Measurements from ENCODE around the gene AGFG2. TPM values are rescaled to one million over a fixed set of nuclear protein-coding genes. Genes with fewer than 3 reads are reported as not detected.
A peak's percentile ranks its signal among the peaks of the same experiment; 100 is the strongest.

AGFG2 gene
- total RNA-seq, 1 experiment from 2014 or later = 42.5 TPM

DNA sequence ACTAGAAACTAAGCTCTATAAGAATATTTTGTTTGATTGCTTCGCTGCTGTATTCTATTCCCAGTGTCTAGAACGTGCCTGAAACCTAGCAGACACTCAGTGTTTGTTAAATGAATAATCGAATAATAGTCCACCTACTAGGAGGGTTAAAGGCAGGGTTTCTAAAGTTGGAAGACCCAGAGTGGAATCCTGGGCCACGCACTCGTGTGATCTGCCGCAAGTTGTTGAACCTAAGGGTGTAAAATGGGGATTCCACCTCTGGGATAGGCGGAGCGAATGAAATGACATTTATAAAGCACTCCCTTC, 702 bp upstream of the AGFG2 start:
- Histone ChIP-seq H3K4me3 (ENCODE audit: low read depth in 2 of 2, low read length in 2 of 2) (peak overlapping the region; percentile 61 to 71), H3K9me3 (ENCODE audit: control insufficient read depth, insufficient read depth, low read depth, low read length) (no peaks in the 10 kb centered on the region), H3K36me3 (ENCODE audit: control insufficient read depth, insufficient read depth, low read length) (no peaks in the 10 kb centered on the region), H3K27ac (ENCODE audit: low read length) (peak overlapping the region; percentile 72), H3K4me1 (ENCODE audit: control insufficient read depth, insufficient read depth, low read length) (peaks cover 15% of the 10 kb centered on the region), H3K27me3 (ENCODE audit: control insufficient read depth, insufficient read depth, low read length) (no peaks in the 10 kb centered on the region)
- POLR2A ChIA-PET = interaction anchor here (0.5 kb wide), 1 partner anchor 18 kb away, joined by 3 read pairs; no protein-coding TSS in a partner anchor
- ATAC-seq (peak; percentile 13), DNase-seq (ENCODE audit: low read depth, low spot score) (no peak)
- in situ Hi-C loops (cut with HindIII; ENCODE audit: low pct_unique_long_range_greater_than_20kb, low sequenced_read_pairs) (no loop called here), intact Hi-C loops (cut with micrococcal nuclease; ENCODE audit: unreplicated experiment) (no loop called here)
- BruUV-seq (replicated peaks) = no TSS peak
- TF ChIP-seq POLR2AphosphoS5 (IDR thresholded peaks at IDR 0.05; ENCODE audit: low read depth, low read length) (no peak), CTCF (IDR thresholded peaks at IDR 0.05) (no peak), TCF7L2 (IDR thresholded peaks at IDR 0.05; ENCODE audit: low read depth, low read length) (no peak), SIN3A (IDR thresholded peaks at IDR 0.05; ENCODE audit: borderline replicate concordance, insufficient read depth, low read depth, low read length) (no peak)
- TF ChIP-seq, protein P1, sequence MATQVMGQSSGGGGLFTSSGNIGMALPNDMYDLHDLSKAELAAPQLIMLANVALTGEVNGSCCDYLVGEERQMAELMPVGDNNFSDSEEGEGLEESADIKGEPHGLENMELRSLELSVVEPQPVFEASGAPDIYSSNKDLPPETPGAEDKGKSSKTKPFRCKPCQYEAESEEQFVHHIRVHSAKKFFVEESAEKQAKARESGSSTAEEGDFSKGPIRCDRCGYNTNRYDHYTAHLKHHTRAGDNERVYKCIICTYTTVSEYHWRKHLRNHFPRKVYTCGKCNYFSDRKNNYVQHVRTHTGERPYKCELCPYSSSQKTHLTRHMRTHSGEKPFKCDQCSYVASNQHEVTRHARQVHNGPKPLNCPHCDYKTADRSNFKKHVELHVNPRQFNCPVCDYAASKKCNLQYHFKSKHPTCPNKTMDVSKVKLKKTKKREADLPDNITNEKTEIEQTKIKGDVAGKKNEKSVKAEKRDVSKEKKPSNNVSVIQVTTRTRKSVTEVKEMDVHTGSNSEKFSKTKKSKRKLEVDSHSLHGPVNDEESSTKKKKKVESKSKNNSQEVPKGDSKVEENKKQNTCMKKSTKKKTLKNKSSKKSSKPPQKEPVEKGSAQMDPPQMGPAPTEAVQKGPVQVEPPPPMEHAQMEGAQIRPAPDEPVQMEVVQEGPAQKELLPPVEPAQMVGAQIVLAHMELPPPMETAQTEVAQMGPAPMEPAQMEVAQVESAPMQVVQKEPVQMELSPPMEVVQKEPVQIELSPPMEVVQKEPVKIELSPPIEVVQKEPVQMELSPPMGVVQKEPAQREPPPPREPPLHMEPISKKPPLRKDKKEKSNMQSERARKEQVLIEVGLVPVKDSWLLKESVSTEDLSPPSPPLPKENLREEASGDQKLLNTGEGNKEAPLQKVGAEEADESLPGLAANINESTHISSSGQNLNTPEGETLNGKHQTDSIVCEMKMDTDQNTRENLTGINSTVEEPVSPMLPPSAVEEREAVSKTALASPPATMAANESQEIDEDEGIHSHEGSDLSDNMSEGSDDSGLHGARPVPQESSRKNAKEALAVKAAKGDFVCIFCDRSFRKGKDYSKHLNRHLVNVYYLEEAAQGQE (IDR thresholded peaks at IDR 0.05; ENCODE audit: insufficient read depth in 1 of 2, low read depth in 2 of 2, low read length in 1 of 2) = no peak
- CTCF ChIA-PET = interaction anchor here (1.6 kb wide), 1 partner anchor 22 kb away, joined by 5 read pairs; no protein-coding TSS in a partner anchor

GRCh38 chr7:100539436-100540006, 518 bp downstream of the AGFG2 start:
- in situ Hi-C loops (cut with HindIII; ENCODE audit: low pct_unique_long_range_greater_than_20kb, low sequenced_read_pairs) (no loop called here), intact Hi-C loops (cut with micrococcal nuclease; ENCODE audit: unreplicated experiment) (no loop called here)
- Histone ChIP-seq H3K9me3 (ENCODE audit: control insufficient read depth, insufficient read depth, low read depth, low read length) (no peaks in the 10 kb centered on the region), H3K27ac (ENCODE audit: low read length) (peak overlapping the region; percentile 37), H3K4me3 (ENCODE audit: low read depth in 2 of 2, low read length in 2 of 2) (peak overlapping the region; percentile 70 to 71), H3K4me1 (ENCODE audit: control insufficient read depth, insufficient read depth, low read length) (peaks cover 26% of the 10 kb centered on the region), H3K27me3 (ENCODE audit: control insufficient read depth, insufficient read depth, low read length) (no peaks in the 10 kb centered on the region), H3K36me3 (ENCODE audit: control insufficient read depth, insufficient read depth, low read length) (no peaks in the 10 kb centered on the region)
- DNase-seq (ENCODE audit: low read depth, low spot score) (no peak), ATAC-seq (no peak)
- TF ChIP-seq, protein P1 (IDR thresholded peaks at IDR 0.05; ENCODE audit: insufficient read depth in 1 of 2, low read depth in 2 of 2, low read length in 1 of 2) = no peak
- TF ChIP-seq SIN3A (IDR thresholded peaks at IDR 0.05; ENCODE audit: borderline replicate concordance, insufficient read depth, low read depth, low read length) = 0 out of 2 replicates have a peak, but pooled peaks have one; percentile 38
- BruUV-seq (replicated peaks) = no TSS peak
- ChIA-PET CTCF (interaction anchor here (0.5 to 0.6 kb wide), 2 partner anchors 62 to 152 kb away, joined by 3 read pairs; no protein-coding TSS in a partner anchor), POLR2A (interaction anchor here (0.6 to 0.7 kb wide), 4 partner anchors 46 to 254 kb away, joined by 3 to 14 read pairs (median 9); no protein-coding TSS in a partner anchor)

All from Panc1 (cell line).